BE2C (cell line): ENCODE data around the gene CSF2.

ENCODE experiments used
- DNase-seq: peaks from one replicate; pipeline ENCODE4 v3.0.0-alpha.2; 2020
- H3K27me3 ChIP-seq: fragments of 250-450 bp; sonication (Bioruptor Pico); 2 replicates; pipeline ENCODE4 v1.5.1; 2020; ENCODE audit warnings: mild to moderate bottlenecking
- H3K36me3 ChIP-seq: fragments of 250-450 bp; sonication (Bioruptor Pico); 2 replicates; pipeline ENCODE4 v1.5.1; 2020; ENCODE audit warnings: mild to moderate bottlenecking
- H3K4me1 ChIP-seq: fragments of 250-450 bp; sonication (Bioruptor Pico); 2 replicates; pipeline ENCODE4 v1.5.1; 2020
- H3K4me3 ChIP-seq: 2 replicates; pipeline ENCODE4 v1.5.1; 2011; ENCODE audit warnings: low read depth, low read length
- H3K9me3 ChIP-seq: fragments of 250-450 bp; sonication (Bioruptor Pico); 2 replicates; pipeline ENCODE4 v1.5.1; 2020
- CTCF ChIP-seq: IDR thresholded peaks from 2 replicates; pipeline ENCODE4 v1.5.1; 2012; ENCODE audit warnings: mild to moderate bottlenecking, low read depth, low read length

The CSF2 gene

GRCh38 chr5:132095077-132095410, 21.5 kb downstream of the CSF2 start:
- Histone ChIP-seq H3K4me1 (peaks cover 13% of the 10 kb centered on the region), H3K4me3 (no peak overlapping the region), H3K27me3 (no peaks in the 10 kb centered on the region), H3K36me3 (no peaks in the 10 kb centered on the region), H3K9me3 (no peaks in the 10 kb centered on the region; the same call in 1 of the 2 replicates)
- no peak for DNase-seq
- TF ChIP-seq CTCF: no peak

- no peak overlapping the region for H3K4me3 ChIP-seq
- H3K4me1 ChIP-seq: peaks cover 8% of the 10 kb centered on the region
- DNase-seq: no peak
- H3K9me3 ChIP-seq: no peaks in the 10 kb centered on the region; the same call in 1 of the 2 replicates
- no peaks in the 10 kb centered on the region for H3K27me3 ChIP-seq
- no peaks in the 10 kb centered on the region for H3K36me3 ChIP-seq
- TF ChIP-seq CTCF: no peak
These were observed 21.9 kb downstream of the CSF2 start for GRCh38 chr5:132095424-132095972.

- no peak for DNase-seq
These were observed 23.3 kb downstream of the CSF2 start for GRCh38 chr5:132096904-132097303.

GRCh38 chr5:132098151-132098594, 24.6 kb downstream of the CSF2 start:
- Histone ChIP-seq H3K4me3 (no peak overlapping the region), H3K9me3 (no peaks in the 10 kb centered on the region), H3K36me3 (no peaks in the 10 kb centered on the region), H3K27me3 (no peaks in the 10 kb centered on the region), H3K4me1 (peaks cover 9% of the 10 kb centered on the region)
- no peak for TF ChIP-seq CTCF
- DNase-seq: no peak

More at GRCh38 chr5:132096904-132097303, 23.3 kb downstream of the CSF2 start:
- Histone ChIP-seq H3K36me3 (no peaks in the 10 kb centered on the region), H3K4me3 (no peak overlapping the region), H3K4me1 (no peaks in the 10 kb centered on the region; the same call in 1 of the 2 replicates), H3K9me3 (no peaks in the 10 kb centered on the region), H3K27me3 (no peaks in the 10 kb centered on the region)
- TF ChIP-seq CTCF: no peak

- no peak for TF ChIP-seq CTCF
- H3K27me3 ChIP-seq: no peaks in the 10 kb centered on the region
- H3K4me1 ChIP-seq: peaks cover 14% of the 10 kb centered on the region
- H3K4me3 ChIP-seq: no peak overlapping the region
- H3K9me3 ChIP-seq: no peaks in the 10 kb centered on the region
- no peak for DNase-seq
- H3K36me3 ChIP-seq: no peaks in the 10 kb centered on the region
These were observed 25.0 kb downstream of the CSF2 start for GRCh38 chr5:132098621-132099020.

- Histone ChIP-seq H3K4me3 (no peak overlapping the region), H3K36me3 (no peaks in the 10 kb centered on the region), H3K4me1 (peaks cover 18% of the 10 kb centered on the region), H3K27me3 (no peaks in the 10 kb centered on the region), H3K9me3 (no peaks in the 10 kb centered on the region)
- DNase-seq: no peak
- TF ChIP-seq CTCF: no peak
These were observed 25.6 kb downstream of the CSF2 start for GRCh38 chr5:132099076-132099748.
